ENCODE results near the gene ZNF346.

The ZNF346 gene

DNA sequence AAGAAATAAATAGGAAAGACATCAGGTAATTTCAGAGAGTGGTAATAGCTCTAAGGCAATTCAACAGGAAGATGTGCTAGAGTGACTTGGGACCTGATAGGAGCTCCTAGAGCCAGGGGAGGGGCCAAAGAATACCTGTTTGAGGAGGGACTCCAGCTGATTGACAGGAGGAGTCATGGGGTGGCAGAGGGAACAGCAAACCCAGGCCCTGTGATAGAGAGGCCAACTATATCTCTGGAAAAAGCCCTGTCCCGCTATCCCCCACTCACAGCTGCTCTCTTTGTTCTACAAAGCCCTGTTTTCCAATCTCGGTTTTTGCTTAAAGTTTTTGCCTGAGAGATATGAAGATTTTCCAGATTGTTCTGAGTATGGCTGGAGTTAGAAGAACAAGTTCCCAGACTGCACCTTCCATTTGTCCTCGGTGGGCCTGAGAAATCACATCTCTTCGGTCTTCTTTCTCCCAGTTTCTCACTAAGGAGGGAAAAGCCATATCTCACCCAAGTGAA, 102.0 kb downstream of the ZNF346 start:
- DNase-seq = no peak

DNA sequence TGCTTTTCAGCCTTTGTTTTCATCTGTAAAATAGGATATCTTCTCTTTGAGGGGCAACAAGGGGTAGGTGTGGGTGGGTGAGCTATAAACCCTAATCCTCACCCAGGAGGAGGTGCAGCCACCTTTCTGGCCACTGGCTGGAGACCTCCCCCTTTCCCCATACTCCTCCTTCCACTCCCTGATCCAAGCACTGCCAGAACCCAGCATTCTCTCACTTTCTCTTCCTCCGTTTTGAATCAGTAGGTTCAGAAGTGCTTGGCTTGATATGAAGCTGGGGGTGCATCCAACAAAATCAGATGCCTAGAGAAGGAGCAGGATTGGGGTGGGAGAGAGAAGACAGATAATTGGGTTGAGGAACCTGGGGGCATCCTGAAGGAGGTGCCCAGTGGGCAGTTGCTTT, 104.3 kb downstream of the ZNF346 start:
- DNase-seq = no peak

DNA sequence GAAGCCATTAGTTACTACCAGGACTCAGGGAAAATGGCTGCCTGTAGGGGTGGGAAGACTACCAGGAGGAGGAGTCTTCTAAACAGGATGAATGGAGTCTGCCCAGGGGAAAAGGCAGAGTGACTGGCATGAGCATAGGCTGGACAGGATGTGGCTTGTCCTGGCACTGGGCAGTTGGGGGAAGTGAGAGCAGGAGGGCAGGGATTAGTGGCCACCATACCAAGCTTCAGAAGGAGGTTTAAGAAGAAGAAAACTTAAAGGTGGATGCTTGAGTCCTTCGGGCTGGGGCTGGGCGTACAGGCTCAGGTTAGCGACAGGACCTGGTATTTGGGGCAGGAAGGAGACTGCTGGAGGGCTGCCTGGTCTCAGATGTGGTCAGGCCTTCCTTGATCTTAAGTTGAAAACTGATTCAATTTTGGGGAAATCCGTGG, 106.1 kb downstream of the ZNF346 start:
- DNase-seq = peak in 1 of 2 donors; percentile 38

DNA sequence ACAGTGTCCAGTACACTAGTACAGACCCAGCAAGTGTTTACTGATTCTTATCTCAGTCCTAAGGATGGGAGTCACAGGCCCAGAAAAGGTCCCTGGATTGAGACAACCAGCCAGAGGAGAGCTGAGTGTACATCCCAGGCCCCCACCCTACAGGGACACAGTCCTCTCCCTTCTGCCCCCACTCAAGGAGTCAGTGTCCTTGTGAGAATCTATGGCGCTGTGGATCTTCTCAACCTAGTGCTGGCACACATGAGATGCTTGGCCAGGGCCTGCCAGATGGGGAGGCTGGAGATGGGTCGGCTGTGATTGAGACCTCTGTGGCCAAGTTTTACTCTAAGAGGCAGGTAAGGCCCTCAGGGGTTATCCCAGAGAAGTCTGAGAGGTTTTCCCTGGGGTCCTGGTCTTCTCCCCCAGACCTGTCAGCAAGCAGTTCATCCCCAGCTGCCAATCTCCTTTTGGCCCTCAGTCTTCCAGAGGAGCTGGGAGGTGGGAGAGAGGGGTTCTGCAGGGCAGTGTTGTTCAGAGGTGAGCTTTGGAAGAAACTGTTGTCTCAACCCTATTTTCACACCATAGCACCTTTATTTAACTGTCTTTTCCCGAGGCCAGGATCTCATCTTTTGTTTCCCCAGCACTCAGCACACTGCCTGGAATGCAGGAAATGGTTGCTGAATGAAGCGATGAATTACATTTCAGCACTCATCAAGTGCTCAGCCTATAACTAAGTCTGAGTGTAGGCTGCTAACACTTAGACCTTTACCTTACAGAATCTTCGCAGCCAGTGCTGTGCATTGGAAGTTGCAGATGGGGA, 107.9 kb downstream of the ZNF346 start:
- no peak for DNase-seq
